WTC11 (cell line): ENCODE results near the gene USP43. TPM values are rescaled to one million over a fixed set of nuclear protein-coding genes. Genes with fewer than 3 reads are reported as not detected.

Experiments used
- ATAC-seq: fragments of 200-7000 bp; cut with Tn5 transposase; 2 replicates; pipeline ENCODE4 v1.10.0; 2021; ENCODE audit warnings: mild to moderate bottlenecking, moderate library complexity
- CTCF ChIA-PET: fragments of 300-600 bp; sonication (Branson Sonifier 250); formaldehyde crosslinking; loops from one replicate; lab custom pipeline; 2021; ENCODE audit warnings: antibody characterized with exemption; lab: Charles Lee
- POLR2A ChIA-PET: fragments of 350-600 bp; sonication (Branson Sonifier 250); formaldehyde crosslinking; loops from one replicate; lab custom pipeline; 2021; ENCODE audit warnings: antibody characterized with exemption; lab: Charles Lee
- DNase-seq: peaks from one replicate; pipeline ENCODE4 v3.0.0; 2021; ENCODE audit warnings: low spot score
- H3K27ac Mint-ChIP-seq: 2 replicates; pipeline ENCODE4 v1.8.0; 2021; ENCODE audit warnings: mixed read lengths
- H3K27me3 Mint-ChIP-seq: 2 replicates; pipeline ENCODE4 v1.8.0; 2021; ENCODE audit warnings: low read depth, mild to moderate bottlenecking, moderate library complexity, mixed read lengths
- H3K36me3 Mint-ChIP-seq: 2 replicates; pipeline ENCODE4 v1.8.0; 2021; ENCODE audit warnings: mixed read lengths
- H3K4me1 Mint-ChIP-seq: 2 replicates; pipeline ENCODE4 v1.8.0; 2022; ENCODE audit warnings: mixed read lengths
- H3K4me3 Mint-ChIP-seq: 2 replicates; pipeline ENCODE4 v1.8.0; 2021; ENCODE audit warnings: mild to moderate bottlenecking, moderate library complexity, mixed read lengths
- H3K9me3 Mint-ChIP-seq: 2 replicates; pipeline ENCODE4 v1.8.0; 2021; ENCODE audit warnings: mixed read lengths
- CBFB ChIP-seq: sonication (generic); formaldehyde crosslinking; IDR thresholded peaks from 2 replicates; pipeline ENCODE4 v1.8.1; 2022; ENCODE audit warnings: mild to moderate bottlenecking, low read depth, missing genetic modification reagents
- CREB1 ChIP-seq: sonication (generic); formaldehyde crosslinking; IDR thresholded peaks from 2 replicates; pipeline ENCODE4 v1.8.0; 2023; ENCODE audit warnings: mild to moderate bottlenecking, missing genetic modification reagents
- FOXJ3 ChIP-seq: sonication (generic); formaldehyde crosslinking; IDR thresholded peaks from 2 replicates; pipeline ENCODE4 v1.9.0; 2021; ENCODE audit warnings: missing genetic modification reagents, mild to moderate bottlenecking, borderline replicate concordance
- FOXK1 ChIP-seq: sonication (generic); formaldehyde crosslinking; IDR thresholded peaks from 2 replicates; pipeline ENCODE4 v1.8.0; 2022; ENCODE audit warnings: mild to moderate bottlenecking, moderate library complexity, missing genetic modification reagents
- GABPB1 ChIP-seq: sonication (generic); formaldehyde crosslinking; IDR thresholded peaks from 2 replicates; pipeline ENCODE4 v1.8.1; 2023; ENCODE audit warnings: mild to moderate bottlenecking, missing genetic modification reagents
- GRHL2 ChIP-seq: fragments of 250-450 bp; sonication (Bioruptor Pico); IDR thresholded peaks from 2 replicates; pipeline ENCODE4 v1.8.0; 2022; ENCODE audit warnings: mild to moderate bottlenecking, moderate library complexity; ENCODE audit not compliant: insufficient replicate concordance, severe bottlenecking
- GTF2I ChIP-seq: fragments of 250-450 bp; sonication (Bioruptor Pico); conservative IDR thresholded peaks from 2 replicates; pipeline ENCODE4 v1.4.0; 2021; ENCODE audit warnings: mild to moderate bottlenecking
- HMGXB4 ChIP-seq: sonication (generic); formaldehyde crosslinking; IDR thresholded peaks from 2 replicates; pipeline ENCODE4 v1.8.1; 2023; ENCODE audit warnings: mild to moderate bottlenecking, moderate library complexity, missing genetic modification reagents
- KAT7 ChIP-seq: sonication (generic); formaldehyde crosslinking; IDR thresholded peaks from 2 replicates; pipeline ENCODE4 v1.8.1; 2023; ENCODE audit warnings: missing genetic modification reagents, mild to moderate bottlenecking, borderline replicate concordance
- NFATC4 ChIP-seq: fragments of 250-450 bp; sonication (Bioruptor Pico); IDR thresholded peaks from 2 replicates; pipeline ENCODE4 v1.9.0; 2021; ENCODE audit warnings: mild to moderate bottlenecking
- NFE2L1 ChIP-seq: sonication (generic); formaldehyde crosslinking; IDR thresholded peaks from 2 replicates; pipeline ENCODE4 v1.8.1; 2023; ENCODE audit warnings: missing genetic modification reagents
- NR3C1 ChIP-seq: sonication (generic); formaldehyde crosslinking; conservative IDR thresholded peaks from 2 replicates; pipeline ENCODE4 v1.8.1; 2023; ENCODE audit warnings: low read depth, mild to moderate bottlenecking, missing genetic modification reagents
- RELA ChIP-seq: sonication (generic); formaldehyde crosslinking; IDR thresholded peaks from 2 replicates; pipeline ENCODE4 v1.8.1; 2022; ENCODE audit warnings: missing genetic modification reagents, mild to moderate bottlenecking, borderline replicate concordance
- TEAD1 ChIP-seq: sonication (generic); formaldehyde crosslinking; IDR thresholded peaks from 2 replicates; pipeline ENCODE4 v1.8.0; 2022; ENCODE audit warnings: mild to moderate bottlenecking, missing genetic modification reagents
- USF1 ChIP-seq: sonication (generic); formaldehyde crosslinking; IDR thresholded peaks from 2 replicates; pipeline ENCODE4 v1.8.0; 2022; ENCODE audit warnings: mild to moderate bottlenecking, missing genetic modification reagents
- ZNF317 ChIP-seq: sonication (generic); formaldehyde crosslinking; IDR thresholded peaks from 2 replicates; pipeline ENCODE4 v1.8.1; 2023; ENCODE audit warnings: low read depth, mild to moderate bottlenecking, moderate library complexity, missing genetic modification reagents, borderline replicate concordance
- total RNA-seq: library from RNA; stranded (reverse); gene quantifications from 3 replicates; pipeline ENCODE4 v1.2.3, GENCODE V29; 2021
- TF ChIP-seq, protein P1 (sequence below): sonication (generic); formaldehyde crosslinking; IDR thresholded peaks from 2 replicates; pipeline ENCODE4 v1.8.0; 2022; ENCODE audit warnings: mild to moderate bottlenecking, missing genetic modification reagents
- TF ChIP-seq, protein P2 (sequence below): sonication (generic); formaldehyde crosslinking; IDR thresholded peaks from 2 replicates; pipeline ENCODE4 v1.8.1; 2023; ENCODE audit warnings: mild to moderate bottlenecking, missing genetic modification reagents, borderline replicate concordance
- TF ChIP-seq, protein P3 (sequence below): sonication (generic); formaldehyde crosslinking; IDR thresholded peaks from 2 replicates; pipeline ENCODE4 v1.8.1; 2022; ENCODE audit warnings: mild to moderate bottlenecking, moderate library complexity, missing genetic modification reagents
- TF ChIP-seq, protein P4 (sequence below): sonication (generic); formaldehyde crosslinking; IDR thresholded peaks from 2 replicates; pipeline ENCODE4 v1.8.0; 2023; ENCODE audit warnings: missing genetic modification reagents

USP43 gene
- total RNA-seq, 1 experiment from 2014 or later, result 8.6 TPM

GRCh38 chr17:9677896-9678295, 32.6 kb downstream of the USP43 start (continued):
- no peak for TF ChIP-seq USF1 (CRISPR knock-in tag)
- TF ChIP-seq CREB1 (CRISPR knock-in tag), result no peak
- TF ChIP-seq KAT7 (CRISPR knock-in tag), result no peak
- no peak for TF ChIP-seq GRHL2 (CRISPR knock-in tag)
- TF ChIP-seq, protein P1, sequence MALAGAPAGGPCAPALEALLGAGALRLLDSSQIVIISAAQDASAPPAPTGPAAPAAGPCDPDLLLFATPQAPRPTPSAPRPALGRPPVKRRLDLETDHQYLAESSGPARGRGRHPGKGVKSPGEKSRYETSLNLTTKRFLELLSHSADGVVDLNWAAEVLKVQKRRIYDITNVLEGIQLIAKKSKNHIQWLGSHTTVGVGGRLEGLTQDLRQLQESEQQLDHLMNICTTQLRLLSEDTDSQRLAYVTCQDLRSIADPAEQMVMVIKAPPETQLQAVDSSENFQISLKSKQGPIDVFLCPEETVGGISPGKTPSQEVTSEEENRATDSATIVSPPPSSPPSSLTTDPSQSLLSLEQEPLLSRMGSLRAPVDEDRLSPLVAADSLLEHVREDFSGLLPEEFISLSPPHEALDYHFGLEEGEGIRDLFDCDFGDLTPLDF (CRISPR knock-in tag), result no peak

GRCh38 chr17:9684955-9685621, 39.8 kb downstream of the USP43 start:
- ATAC-seq, result no peak
- DNase-seq, result no peak
- H3K36me3 Mint-ChIP-seq, result peaks cover 51% of the 10 kb centered on the region
- H3K27ac Mint-ChIP-seq, result no peak overlapping the region
- H3K27me3 Mint-ChIP-seq, result no peaks in the 10 kb centered on the region
- peaks cover 20% of the 10 kb centered on the region for H3K9me3 Mint-ChIP-seq
- no peak overlapping the region for H3K4me3 Mint-ChIP-seq
- TF ChIP-seq FOXK1 (no peak), NR3C1 (CRISPR knock-in tag) (no peak), GABPB1 (CRISPR knock-in tag) (0 out of 2 replicates have a peak, but pooled peaks have one; percentile 18), HMGXB4 (no peak), KAT7 (CRISPR knock-in tag) (no peak)
- TF ChIP-seq, protein P2, sequence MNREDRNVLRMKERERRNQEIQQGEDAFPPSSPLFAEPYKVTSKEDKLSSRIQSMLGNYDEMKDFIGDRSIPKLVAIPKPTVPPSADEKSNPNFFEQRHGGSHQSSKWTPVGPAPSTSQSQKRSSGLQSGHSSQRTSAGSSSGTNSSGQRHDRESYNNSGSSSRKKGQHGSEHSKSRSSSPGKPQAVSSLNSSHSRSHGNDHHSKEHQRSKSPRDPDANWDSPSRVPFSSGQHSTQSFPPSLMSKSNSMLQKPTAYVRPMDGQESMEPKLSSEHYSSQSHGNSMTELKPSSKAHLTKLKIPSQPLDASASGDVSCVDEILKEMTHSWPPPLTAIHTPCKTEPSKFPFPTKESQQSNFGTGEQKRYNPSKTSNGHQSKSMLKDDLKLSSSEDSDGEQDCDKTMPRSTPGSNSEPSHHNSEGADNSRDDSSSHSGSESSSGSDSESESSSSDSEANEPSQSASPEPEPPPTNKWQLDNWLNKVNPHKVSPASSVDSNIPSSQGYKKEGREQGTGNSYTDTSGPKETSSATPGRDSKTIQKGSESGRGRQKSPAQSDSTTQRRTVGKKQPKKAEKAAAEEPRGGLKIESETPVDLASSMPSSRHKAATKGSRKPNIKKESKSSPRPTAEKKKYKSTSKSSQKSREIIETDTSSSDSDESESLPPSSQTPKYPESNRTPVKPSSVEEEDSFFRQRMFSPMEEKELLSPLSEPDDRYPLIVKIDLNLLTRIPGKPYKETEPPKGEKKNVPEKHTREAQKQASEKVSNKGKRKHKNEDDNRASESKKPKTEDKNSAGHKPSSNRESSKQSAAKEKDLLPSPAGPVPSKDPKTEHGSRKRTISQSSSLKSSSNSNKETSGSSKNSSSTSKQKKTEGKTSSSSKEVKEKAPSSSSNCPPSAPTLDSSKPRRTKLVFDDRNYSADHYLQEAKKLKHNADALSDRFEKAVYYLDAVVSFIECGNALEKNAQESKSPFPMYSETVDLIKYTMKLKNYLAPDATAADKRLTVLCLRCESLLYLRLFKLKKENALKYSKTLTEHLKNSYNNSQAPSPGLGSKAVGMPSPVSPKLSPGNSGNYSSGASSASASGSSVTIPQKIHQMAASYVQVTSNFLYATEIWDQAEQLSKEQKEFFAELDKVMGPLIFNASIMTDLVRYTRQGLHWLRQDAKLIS (CRISPR knock-in tag), result no peak
- H3K4me1 Mint-ChIP-seq, result no peaks in the 10 kb centered on the region
- ChIA-PET CTCF (interaction anchor here (1.0 kb wide), 1 partner anchor 84 kb away, joined by 4 read pairs; no protein-coding TSS in a partner anchor), POLR2A (no interaction called here)

- CTCF ChIA-PET, result interaction anchor here (1.1 kb wide), 1 partner anchor 116 kb away, joined by 4 read pairs; no protein-coding TSS in a partner anchor
- peaks cover 34% of the 10 kb centered on the region for H3K36me3 Mint-ChIP-seq
- no peaks in the 10 kb centered on the region for H3K4me1 Mint-ChIP-seq
- H3K4me3 Mint-ChIP-seq, result no peak overlapping the region
- POLR2A ChIA-PET, result no interaction called here
- H3K27ac Mint-ChIP-seq, result no peak overlapping the region; the same call in 1 of the 2 replicates
- no peak for DNase-seq
- no peak for ATAC-seq
- H3K9me3 Mint-ChIP-seq, result peaks cover 3% of the 10 kb centered on the region; the same call in 1 of the 2 replicates
- no peaks in the 10 kb centered on the region for H3K27me3 Mint-ChIP-seq
- no peak for TF ChIP-seq GTF2I (CRISPR knock-in tag)
- TF ChIP-seq NFATC4, result no peak
- TF ChIP-seq FOXK1, result no peak
- no peak for TF ChIP-seq CREB1 (CRISPR knock-in tag)
- no peak for TF ChIP-seq TEAD1 (CRISPR knock-in tag)
- TF ChIP-seq FOXJ3 (CRISPR knock-in tag), result no peak
- no peak for TF ChIP-seq RELA (CRISPR knock-in tag)
- TF ChIP-seq, protein P3, sequence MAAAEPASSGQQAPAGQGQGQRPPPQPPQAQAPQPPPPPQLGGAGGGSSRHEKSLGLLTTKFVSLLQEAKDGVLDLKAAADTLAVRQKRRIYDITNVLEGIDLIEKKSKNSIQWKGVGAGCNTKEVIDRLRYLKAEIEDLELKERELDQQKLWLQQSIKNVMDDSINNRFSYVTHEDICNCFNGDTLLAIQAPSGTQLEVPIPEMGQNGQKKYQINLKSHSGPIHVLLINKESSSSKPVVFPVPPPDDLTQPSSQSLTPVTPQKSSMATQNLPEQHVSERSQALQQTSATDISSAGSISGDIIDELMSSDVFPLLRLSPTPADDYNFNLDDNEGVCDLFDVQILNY (CRISPR knock-in tag), result no peak
- TF ChIP-seq, protein P4, sequence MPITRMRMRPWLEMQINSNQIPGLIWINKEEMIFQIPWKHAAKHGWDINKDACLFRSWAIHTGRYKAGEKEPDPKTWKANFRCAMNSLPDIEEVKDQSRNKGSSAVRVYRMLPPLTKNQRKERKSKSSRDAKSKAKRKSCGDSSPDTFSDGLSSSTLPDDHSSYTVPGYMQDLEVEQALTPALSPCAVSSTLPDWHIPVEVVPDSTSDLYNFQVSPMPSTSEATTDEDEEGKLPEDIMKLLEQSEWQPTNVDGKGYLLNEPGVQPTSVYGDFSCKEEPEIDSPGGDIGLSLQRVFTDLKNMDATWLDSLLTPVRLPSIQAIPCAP (CRISPR knock-in tag), result no peak
- no peak for TF ChIP-seq CBFB (CRISPR knock-in tag)
- TF ChIP-seq NFE2L1 (CRISPR knock-in tag), result no peak
- TF ChIP-seq ZNF317, result no peak
Measured at GRCh38 chr17:9693755-9694154, 48.4 kb downstream of the USP43 start.
